Hematopoietic multipotent progenitor cell treated with erythropoietin and hydrocortisone succinate and interleukin-3 and kit ligand, for 4 days (in vitro differentiated cells): ENCODE measurements around the gene APOBEC3H.

ENCODE experiments used
- DNase-seq: peaks from one replicate; pipeline ENCODE4 v3.0.0-alpha.2; 2015

The APOBEC3H gene

GRCh38 chr22:39081598-39081997 is 15.4 kb upstream of the APOBEC3H start:
- DNase-seq: no peak

GRCh38 chr22:39083212-39084165 is 13.6 kb upstream of the APOBEC3H start:
- DNase-seq: no peak

- no peak for DNase-seq
Measured at GRCh38 chr22:39084666-39085065, 12.4 kb upstream of the APOBEC3H start.

DNA sequence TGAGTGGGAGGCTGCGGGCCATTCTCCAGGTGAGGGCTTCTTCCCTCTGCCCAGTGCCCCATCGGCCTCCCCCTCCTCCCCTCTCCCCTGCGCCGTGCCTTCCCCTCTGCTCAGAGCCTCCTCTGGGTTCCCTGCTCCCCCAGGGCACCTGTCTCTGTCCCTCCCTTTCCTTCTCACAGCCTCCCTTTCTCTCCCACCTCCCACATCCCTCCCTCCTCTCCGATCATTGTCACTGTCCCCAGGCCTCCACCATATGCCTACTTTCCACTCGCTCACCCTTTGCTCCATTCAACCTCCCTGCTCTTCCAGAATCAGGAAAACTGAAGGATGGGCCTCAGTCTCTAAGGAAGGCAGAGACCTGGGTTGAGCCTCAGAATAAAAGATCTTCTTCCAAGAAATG is 9.9 kb upstream of the APOBEC3H start:
- no peak for DNase-seq

GRCh38 chr22:39087881-39088684 is 9.0 kb upstream of the APOBEC3H start:
- DNase-seq: no peak

DNA sequence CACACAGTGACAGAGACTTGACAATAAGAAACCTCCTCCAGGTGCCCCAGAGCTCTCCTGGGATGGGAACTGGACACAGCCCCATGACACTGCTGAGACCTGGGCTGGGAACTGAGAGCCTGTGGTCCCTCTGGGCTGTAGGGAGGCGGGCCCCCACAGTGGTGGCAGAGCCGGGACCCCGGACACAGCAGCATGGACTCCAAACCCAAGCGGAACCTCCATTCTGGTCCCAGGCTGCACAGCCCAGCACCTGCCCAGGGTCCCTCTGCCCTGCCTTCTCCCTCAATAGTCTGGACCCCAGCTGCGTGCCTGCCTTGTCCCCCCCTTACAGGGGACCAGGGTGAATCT is 8.4 kb upstream of the APOBEC3H start:
- DNase-seq: no peak

DNA sequence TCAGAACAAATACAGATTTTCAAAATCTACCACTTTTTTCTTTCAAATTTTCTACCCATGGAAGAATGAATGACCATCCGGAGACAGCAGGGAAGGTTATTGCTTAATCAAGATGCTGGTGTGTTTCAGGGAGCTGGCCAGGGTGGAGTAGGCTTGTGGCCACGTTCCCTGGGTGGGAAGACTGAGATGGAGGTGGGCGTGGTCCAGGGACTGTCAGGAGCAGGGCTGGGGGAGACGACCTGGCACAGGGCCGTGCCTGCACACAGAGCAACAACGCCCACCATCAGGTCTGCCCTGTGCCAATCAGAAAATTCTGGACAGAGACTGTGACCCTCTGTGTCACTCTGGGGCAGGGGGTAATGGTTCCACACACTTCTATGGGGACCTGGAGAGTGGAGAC is 7.1 kb upstream of the APOBEC3H start:
- no peak for DNase-seq

DNA sequence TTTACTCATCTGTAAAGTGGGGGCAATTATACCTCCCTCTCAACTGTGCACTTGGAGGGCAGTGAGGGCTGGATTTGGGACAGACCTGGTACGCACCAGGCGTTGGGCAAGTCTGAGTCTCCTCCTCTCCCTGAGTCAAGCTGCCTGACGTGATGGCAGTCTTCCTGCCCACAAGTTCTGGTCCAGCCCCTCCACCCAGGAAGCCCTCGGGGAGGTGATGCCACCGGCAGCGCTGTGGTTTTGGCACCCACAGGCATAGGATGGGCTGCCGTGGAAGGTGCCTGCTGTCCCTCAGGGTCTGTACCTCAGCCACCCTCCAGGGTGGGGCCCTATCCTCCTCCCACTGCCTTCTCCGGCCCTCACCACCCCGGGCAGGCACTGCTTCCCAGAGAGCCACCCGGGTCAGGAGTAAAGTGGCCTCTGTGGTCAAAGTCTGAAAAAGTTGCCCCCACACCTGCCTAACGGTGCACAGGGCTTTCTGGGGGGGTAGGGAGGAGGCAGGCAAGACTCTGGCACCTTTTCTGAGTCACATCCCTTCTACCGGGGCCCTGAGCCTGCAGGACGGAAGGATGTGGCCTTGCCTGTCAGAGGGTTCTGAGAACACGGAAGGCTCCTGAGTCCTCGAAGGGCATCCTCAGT is 6.5 kb upstream of the APOBEC3H start:
- DNase-seq: no peak

DNA sequence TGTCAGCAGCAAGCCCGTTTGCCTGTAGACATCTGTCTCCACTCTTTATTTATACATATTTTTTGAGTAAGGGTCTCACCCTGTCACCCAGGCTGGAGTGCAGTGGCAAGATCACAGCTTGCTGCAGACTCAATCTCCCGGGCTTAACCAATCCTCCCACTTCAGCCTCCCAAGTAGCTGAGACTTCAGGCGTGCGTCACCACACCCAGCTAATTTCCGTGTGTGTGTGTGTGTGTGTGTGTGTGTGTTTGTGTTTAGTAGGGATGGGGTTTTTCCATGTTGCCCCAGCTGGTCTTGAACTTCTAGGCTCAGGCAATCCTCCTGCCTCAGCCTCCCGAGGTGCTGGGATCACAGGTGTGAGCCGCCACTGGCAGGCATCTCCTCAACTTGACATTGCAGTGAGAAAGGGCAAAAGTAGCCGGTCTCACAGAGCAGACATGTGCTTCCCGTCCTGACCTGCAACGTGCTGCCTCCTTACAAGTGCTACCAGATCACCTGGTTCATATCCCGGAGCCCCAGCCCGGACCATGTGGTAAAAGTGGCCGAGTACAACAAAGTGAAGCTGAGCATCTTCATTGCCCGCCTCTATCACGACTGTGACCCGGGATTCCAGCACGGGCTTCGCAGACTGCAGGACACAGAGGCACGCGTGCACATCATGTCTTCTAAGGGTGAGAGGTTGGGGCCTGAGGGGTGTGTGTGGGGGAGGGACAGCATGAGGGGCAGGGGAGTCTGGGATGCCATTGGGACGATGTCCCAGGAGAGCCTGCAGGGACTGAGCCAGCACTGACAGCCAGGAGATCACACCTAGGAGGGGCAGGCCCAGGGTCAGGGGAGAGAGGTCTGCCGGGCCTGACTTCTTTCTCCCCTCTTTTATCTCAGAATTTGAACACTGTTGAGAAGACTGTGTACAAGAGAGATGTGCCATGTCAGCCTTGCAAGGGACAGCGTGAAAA is 5.6 kb upstream of the APOBEC3H start:
- no peak for DNase-seq

GRCh38 chr22:39092111-39092862 is 4.8 kb upstream of the APOBEC3H start:
- peak; percentile 14 for DNase-seq

- no peak for DNase-seq
Measured at GRCh38 chr22:39094717-39095389, 2.2 kb upstream of the APOBEC3H start.

- DNase-seq: no peak
Measured at GRCh38 chr22:39095971-39096370, 1.1 kb upstream of the APOBEC3H start.

DNA sequence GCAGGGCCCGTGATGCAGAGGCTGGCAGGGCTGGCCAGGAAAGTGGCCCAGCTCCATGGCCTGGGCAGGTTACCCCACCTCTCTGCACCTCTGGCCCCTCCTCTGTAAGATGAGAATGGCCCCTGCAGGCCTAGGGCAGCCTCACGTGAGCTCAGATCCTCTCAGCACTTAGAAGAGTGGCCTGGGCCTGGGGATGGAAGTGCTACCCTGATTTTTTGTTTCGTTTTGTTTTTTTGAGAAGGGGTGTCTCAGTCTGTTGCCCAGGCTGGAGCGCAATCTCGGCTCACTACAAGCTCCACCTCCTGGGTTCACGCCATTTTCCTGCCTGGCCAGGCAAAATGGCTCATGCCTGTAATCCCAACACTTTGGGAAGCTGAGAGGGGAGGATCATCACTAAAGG is 982 bp downstream of the APOBEC3H start:
- DNase-seq: no peak

DNA sequence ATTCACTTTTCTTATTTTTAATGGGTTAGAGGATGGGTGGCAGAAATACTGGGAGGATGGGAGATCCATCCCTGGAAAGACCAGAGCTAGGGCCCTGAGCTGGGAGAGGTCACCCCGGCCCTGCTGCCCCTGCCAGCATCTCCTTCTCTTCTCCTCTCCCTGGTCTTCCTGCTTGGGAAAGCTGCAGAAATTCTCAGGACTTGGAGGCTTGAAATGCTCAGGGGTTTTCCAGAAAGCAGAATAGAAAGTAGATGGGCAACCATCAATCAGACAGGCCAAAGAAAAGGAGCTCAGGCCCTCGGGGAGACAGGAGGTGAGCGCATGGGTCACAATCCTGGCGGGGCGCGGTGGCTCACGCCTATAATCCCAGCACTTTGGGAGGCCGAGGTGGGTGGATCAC is 1.5 kb downstream of the APOBEC3H start:
- no peak for DNase-seq

GRCh38 chr22:39101226-39101625 is 4.2 kb downstream of the APOBEC3H start:
- no peak for DNase-seq

DNA sequence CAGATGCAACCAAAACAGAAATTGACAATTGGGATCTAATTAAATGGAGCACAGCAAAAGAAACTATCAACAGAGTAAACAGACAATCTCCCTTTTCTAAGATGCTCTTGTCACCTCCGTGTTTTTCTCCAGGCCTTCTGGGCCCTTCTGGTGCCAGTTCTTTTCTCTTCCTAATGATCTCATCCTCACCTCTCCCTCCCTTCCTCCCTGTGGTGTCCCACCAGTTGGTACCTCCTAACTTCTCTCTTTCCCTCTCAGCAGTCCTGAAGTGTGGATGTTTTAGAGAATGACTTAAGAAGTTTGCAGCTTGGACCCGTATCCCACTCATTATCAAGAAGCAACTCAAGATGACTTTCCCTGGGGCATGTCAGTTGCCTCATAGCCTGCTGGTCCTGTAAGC is 6.4 kb downstream of the APOBEC3H start:
- DNase-seq: no peak

DNA sequence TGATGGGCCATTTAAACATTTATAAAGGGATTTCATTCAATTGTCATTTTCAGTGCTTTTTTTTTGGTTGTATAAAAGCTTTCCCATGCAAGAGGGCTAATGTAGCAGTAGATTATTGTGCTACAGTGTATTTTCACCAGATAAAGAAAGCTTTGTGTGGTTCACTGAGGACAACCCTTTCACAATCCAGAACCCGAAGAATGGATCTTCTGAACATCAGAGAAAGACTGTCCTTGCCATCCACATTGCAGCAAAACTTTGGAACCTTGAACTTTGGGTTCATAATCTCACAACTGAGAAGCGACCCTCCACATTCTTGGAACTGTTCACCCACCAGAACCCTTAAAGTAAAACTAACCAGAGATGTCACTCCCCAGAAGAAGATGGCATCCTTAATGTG is 9.3 kb downstream of the APOBEC3H start:
- DNase-seq: no peak

DNA sequence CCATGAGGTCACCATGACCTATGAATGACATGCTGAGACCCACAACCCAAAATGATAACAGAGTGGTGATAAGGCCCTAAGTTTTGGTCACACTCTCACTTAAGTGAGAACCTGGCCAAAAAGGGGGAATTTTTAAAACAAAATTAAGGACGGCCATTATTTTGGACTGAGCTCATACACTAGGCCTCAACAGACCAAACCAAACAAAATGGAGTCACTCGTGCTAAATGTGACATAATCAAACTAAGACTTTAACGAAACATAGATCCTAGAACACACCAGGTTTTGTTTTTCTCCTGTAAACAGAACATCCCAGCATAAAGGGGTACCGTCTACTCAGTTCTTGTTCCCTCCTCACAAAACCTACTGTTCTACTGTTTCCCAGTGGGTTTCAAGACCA is 11.4 kb downstream of the APOBEC3H start:
- DNase-seq: no peak

DNA sequence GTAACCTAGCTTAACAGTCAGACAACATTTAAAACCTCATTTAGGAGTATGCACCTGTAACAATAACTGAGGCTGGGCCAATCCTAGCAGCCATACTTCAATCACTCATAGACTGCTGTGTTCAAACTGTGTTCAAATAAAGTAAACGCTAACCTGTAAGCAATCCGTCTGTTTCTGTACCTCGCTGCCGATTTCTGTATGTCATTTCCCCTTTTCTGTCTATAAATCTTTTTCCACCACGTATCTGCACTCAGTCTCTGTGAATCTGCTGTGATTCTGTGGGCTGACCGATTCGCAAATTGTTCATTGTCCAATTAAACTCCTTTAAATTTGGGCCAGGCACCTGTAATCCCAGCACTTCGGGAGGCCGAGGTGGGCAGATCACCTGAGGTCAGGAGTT is 12.3 kb downstream of the APOBEC3H start:
- DNase-seq: peak; percentile 25

DNA sequence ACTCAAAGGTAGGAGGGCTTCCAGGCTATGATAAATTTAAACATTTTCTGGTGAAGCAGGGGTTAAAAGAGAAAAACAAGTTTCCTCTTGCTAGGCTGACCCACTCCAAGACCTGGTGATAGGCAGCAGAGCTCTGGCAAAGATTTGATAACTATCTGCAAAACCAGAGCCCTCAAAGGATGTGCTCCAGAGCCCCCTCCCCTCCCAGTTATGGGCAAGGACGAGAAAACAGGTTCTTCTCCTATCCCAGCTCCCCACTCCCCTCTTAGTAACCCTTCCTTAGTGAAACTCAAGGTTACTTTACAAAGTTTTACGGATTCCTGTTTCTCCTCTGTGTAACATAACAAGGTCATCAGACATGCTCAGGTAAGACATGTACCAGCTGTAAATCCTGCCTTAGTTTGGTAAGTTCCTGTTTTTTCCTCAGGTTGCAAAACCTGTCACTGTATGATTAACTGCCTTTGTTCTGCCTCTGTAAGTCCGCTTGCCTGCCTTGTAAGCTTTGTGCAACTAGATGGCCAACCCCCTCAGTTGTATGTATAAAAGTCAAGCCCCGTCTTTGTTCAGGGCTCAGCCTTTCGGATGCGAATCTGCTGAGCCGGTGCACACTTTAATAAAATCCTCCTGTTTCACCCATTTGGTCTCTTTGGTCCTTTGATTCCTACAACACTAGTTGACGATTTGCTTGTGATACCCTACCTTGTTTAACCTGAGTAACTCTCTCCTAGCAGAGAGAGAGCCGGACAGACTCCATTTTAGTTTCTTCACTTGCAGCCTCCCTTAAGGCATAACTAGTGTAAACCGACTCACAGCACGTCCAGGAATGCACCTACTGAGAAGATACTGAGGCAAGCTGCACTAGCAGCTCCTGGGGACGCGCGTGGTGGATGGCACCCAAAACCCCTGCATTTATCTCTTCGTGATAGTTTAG is 13.9 kb downstream of the APOBEC3H start:
- peak; percentile 66 for DNase-seq
